Measurements from ENCODE around the gene STK32B. TPM values are rescaled to one million over a fixed set of nuclear protein-coding genes. Genes with fewer than 3 reads are reported as not detected.

Gene STK32B
- total and polyA plus RNA-seq, 2 of the 8 experiments (the other 6 are each of a cell fraction or from before 2014, with no cell fraction given), result 2.3 to 2.5 TPM

- no peak overlapping the region for H3K23ac ChIP-seq (ENCODE audit: insufficient read length)
- DNase-seq (ENCODE audit: low read depth in 1 of 2, low spot score in 2 of 2) (no peak), FAIRE-seq (no peak)
- H3K4me1 ChIP-seq (replicated peaks in 1 of 4; ENCODE audit: control insufficient read depth in 3 of 4, insufficient read depth in 4 of 4, low read length in 3 of 4), result peaks cover 0 to 2% (median 0%) of the 10 kb centered on the region in 4 experiments; a peak in 1 of 7 replicates
- H2BK12ac ChIP-seq (ENCODE audit: low read depth, low read length), result no peak overlapping the region
- H3K4me2 ChIP-seq (ENCODE audit: insufficient read depth in 1 of 2, low read depth in 2 of 2, low read length in 2 of 2), result no peak overlapping the region
- no peak overlapping the region for H4K8ac ChIP-seq (ENCODE audit: extremely low read depth, insufficient read depth, low read length)
- H2BK120ac ChIP-seq (replicated peaks; ENCODE audit: low read depth, low read length), result no peak overlapping the region
- H3K14ac ChIP-seq (ENCODE audit: insufficient read length), result no peak overlapping the region
- H2BK15ac ChIP-seq (ENCODE audit: low read length), result no peak overlapping the region
- no peaks in the 10 kb centered on the region; the same call in 1 of the 2 replicates for H3K23me2 ChIP-seq (ENCODE audit: low read depth, low read length)
- no peaks in the 10 kb centered on the region for H3K79me2 ChIP-seq (ENCODE audit: control insufficient read depth in 1 of 2, insufficient read depth in 2 of 2, low read length in 2 of 2)
- no peak overlapping the region for H3K4ac ChIP-seq (replicated peaks; ENCODE audit: insufficient read length, low read depth, low read length)
- ChIA-PET POLR2A (ENCODE audit: partially characterized antibody) (no interaction called here), CTCF (ENCODE audit: partially characterized antibody) (interaction anchor here (0.7 to 2.3 kb wide), 3 partner anchors 10 to 350 kb away, joined by 3 to 9 read pairs (median 4); no protein-coding TSS in a partner anchor)
- H3K56ac ChIP-seq (replicated peaks; ENCODE audit: insufficient read length, low read depth, low read length), result no peak overlapping the region
- TF ChIP-seq SUZ12 (IDR thresholded peaks at IDR 0.05; ENCODE audit: low read length), result no peak
- no peak for TF ChIP-seq TAF1 (IDR thresholded peaks at IDR 0.05; ENCODE audit: low read depth, low read length)
- TF ChIP-seq, protein P1, sequence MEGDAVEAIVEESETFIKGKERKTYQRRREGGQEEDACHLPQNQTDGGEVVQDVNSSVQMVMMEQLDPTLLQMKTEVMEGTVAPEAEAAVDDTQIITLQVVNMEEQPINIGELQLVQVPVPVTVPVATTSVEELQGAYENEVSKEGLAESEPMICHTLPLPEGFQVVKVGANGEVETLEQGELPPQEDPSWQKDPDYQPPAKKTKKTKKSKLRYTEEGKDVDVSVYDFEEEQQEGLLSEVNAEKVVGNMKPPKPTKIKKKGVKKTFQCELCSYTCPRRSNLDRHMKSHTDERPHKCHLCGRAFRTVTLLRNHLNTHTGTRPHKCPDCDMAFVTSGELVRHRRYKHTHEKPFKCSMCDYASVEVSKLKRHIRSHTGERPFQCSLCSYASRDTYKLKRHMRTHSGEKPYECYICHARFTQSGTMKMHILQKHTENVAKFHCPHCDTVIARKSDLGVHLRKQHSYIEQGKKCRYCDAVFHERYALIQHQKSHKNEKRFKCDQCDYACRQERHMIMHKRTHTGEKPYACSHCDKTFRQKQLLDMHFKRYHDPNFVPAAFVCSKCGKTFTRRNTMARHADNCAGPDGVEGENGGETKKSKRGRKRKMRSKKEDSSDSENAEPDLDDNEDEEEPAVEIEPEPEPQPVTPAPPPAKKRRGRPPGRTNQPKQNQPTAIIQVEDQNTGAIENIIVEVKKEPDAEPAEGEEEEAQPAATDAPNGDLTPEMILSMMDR (IDR thresholded peaks at IDR 0.05; ENCODE audit: control extremely low read depth in 1 of 3, insufficient read depth in 1 of 3, low read depth in 1 of 3, low read length in 3 of 3), result no peak
- no peak for TF ChIP-seq RFX5 (IDR thresholded peaks at IDR 0.05; ENCODE audit: borderline replicate concordance, low read depth, low read length)
- no peak for TF ChIP-seq BACH1 (IDR thresholded peaks at IDR 0.05; ENCODE audit: low read length)
- TF ChIP-seq FOSL1 (IDR thresholded peaks at IDR 0.05; ENCODE audit: insufficient read depth, low read depth, low read length), result no peak
- no peak for TF ChIP-seq POLR2AphosphoS5 (IDR thresholded peaks at IDR 0.05; ENCODE audit: low read depth, low read length)
- TF ChIP-seq RNF2 (IDR thresholded peaks at IDR 0.05; ENCODE audit: borderline replicate concordance, low read depth, low read length, missing control alignments, poor library complexity, severe bottlenecking), result no peak
- no peak for TF ChIP-seq GTF2F1 (IDR thresholded peaks at IDR 0.05; ENCODE audit: borderline replicate concordance, low read depth, low read length)
- no peak for TF ChIP-seq CTBP2 (IDR thresholded peaks at IDR 0.05; ENCODE audit: borderline replicate concordance, insufficient read depth, insufficient read length, low read length)
- no peaks in the 10 kb centered on the region for H3K9me3 ChIP-seq (ENCODE audit: insufficient read depth in 2 of 2, low read depth in 1 of 2, low read length in 1 of 2)
- no peak overlapping the region for H4K91ac ChIP-seq (replicated peaks; ENCODE audit: insufficient read length, low read length)
- H3K36me3 ChIP-seq (ENCODE audit: control insufficient read depth in 2 of 4, insufficient read depth in 4 of 4, low read length in 3 of 4), result no peaks in the 10 kb centered on the region
- peaks cover 0 to 1% (median 0%) of the 10 kb centered on the region in 4 experiments; a peak in 1 of 7 replicates for H3K27me3 ChIP-seq (replicated peaks in 1 of 4; ENCODE audit: control insufficient read depth in 3 of 4, extremely low read depth in 1 of 4, insufficient read depth in 3 of 4, low read length in 3 of 4)
- no peak overlapping the region for H3K9ac ChIP-seq (replicated peaks in 1 of 4; ENCODE audit: extremely low read depth in 1 of 4, low read depth in 3 of 4, low read length in 3 of 4)
- H4K20me1 ChIP-seq (replicated peaks in 1 of 2; ENCODE audit: control insufficient read depth in 1 of 2, insufficient read depth in 2 of 2, low read length in 2 of 2), result no peaks in the 10 kb centered on the region
- no peak overlapping the region for H3K18ac ChIP-seq (ENCODE audit: extremely low read depth, low read length)
- H4K5ac ChIP-seq (ENCODE audit: insufficient read length, low read depth, low read length), result no peak overlapping the region
- no peak overlapping the region for H3K4me3 ChIP-seq (ENCODE audit: extremely low read depth in 1 of 4, insufficient read depth in 2 of 4, low read depth in 3 of 4, low read length in 4 of 4)
- H3K79me1 ChIP-seq (ENCODE audit: low read depth, low read length), result no peaks in the 10 kb centered on the region
- no peak overlapping the region for H2AK5ac ChIP-seq (ENCODE audit: low read depth, low read length)
- H2BK20ac ChIP-seq (ENCODE audit: low read length), result no peak overlapping the region
- H2BK5ac ChIP-seq (ENCODE audit: low read depth, low read length), result no peak overlapping the region
- H3K27ac ChIP-seq (ENCODE audit: low read depth, low read length), result no peak overlapping the region
- H2AFZ ChIP-seq (ENCODE audit: low read length), result no peak overlapping the region
These were observed 23.9 kb upstream of the STK32B start for GRCh38 chr4:5027346-5027745.

Data from H1 (cell line).